Measurements from ENCODE around the gene GRIK4.

The GRIK4 gene

DNA sequence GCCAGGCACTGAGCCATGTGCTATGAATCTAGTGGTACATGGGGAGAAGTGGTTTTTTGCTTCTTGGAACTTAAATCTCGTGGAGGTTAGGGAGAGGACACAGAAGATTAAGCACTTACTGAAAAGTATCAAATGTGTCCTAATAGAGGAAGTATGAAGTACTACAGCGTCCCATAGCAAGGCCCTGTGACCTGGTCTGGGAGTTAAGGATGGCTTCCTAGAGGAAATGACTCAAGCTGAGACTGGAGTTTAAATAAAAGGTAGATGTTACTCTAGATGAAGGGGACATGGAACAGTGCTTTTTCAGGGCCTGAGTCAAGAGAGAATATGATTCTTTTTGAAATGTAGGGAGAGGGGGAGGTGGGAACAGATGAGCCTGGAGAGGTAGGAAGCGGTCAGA is 202.9 kb downstream of the GRIK4 start:
- no peak for DNase-seq

DNA sequence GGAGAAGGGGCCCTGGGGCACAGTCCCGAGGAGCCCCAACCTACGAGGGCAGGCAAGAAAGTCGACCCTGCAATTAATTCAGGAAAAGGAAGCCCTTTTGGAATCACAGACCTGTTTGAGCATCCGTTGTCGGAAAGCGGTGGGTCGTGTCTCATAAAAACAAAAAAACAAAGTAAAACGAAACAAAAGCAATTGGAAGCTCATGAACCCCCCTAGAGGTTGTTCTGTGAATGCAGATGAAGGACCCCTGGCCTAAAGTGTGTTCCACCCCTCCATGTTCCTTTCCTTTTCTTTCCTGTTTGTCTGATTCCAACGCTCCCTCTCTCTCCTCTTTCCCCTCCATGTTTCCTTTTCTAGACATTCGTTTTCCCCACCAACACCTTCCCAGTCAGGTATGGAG is 203.7 kb downstream of the GRIK4 start:
- DNase-seq = no peak

DNA sequence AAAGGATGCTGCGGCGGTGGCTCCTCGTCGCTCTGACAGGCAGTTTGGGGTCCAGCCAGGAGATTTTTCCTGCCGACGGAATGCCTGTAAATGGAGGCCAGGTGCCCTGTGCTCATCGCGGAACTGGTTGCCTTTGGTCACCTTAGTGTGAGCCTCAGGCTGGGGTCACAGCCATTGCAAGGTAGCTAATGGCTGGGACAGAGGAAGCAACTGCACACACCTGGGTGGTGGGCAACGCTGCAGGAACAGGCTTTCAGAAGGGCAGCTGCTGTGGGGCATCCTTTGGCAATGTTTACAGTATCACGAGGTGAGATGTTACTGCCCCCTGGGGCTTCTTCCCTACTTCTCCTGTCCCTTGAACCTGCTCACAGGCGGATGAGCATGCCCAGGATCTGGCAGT is 205.5 kb downstream of the GRIK4 start:
- DNase-seq = no peak

DNA sequence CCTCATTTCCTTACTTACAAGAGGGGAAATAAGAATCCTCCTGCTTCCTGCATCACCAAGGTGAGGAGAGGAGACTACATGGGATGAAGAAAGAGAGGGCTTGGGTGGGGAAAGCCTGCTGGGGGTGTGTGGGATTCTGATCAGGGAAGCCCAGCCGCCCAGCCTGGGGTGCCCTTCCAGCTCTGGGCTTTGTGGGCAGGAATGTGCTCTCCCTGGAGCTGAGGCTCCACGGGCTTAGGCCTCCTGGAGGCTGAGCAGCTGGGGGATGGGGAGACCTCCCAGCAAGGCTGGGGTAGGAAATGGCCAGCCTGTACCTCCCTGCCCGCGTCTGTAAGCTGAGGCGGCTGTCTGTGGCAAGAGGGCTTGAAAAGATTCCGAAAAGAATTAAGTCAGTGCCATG is 206.1 kb downstream of the GRIK4 start:
- DNase-seq = no peak

DNA sequence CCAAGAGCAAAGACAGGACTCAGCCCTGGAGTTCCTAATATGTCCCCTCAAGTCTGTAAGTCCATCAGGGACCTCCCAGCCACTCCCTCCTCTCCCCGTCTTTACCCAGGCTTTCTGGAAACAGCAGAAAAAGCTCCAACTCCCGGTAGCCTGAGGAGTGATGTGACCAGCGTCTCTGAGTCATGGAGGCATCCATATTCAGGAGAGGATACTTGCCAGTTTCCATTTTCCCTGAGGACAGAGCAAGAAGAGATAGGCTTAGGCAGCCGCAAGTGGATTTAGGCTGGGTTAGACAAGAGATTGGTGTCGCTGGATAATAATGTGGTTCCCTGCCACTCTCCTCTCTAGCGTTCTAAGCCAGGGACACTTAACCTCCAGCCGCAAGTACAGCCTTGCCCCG is 206.6 kb downstream of the GRIK4 start:
- no peak for DNase-seq

DNA sequence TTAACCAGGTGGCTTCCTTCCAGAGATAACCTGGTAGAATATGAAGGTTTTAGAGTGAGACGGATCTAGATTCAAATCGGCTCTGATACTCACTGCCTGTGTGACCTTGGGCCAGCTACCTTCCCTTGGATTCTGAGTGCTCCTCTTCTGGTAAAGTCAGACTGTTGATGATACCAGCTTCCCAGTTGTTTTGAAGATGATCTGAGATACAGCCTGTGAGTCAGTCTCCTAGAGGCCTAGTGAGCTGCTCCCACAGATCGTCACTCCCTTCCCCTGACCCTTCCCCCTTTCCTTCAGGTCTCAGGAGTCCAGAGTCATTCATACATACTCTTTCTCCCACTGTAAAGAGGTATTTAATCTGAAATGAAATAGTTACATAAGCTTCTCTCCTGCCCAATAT is 207.8 kb downstream of the GRIK4 start:
- DNase-seq = no peak

DNA sequence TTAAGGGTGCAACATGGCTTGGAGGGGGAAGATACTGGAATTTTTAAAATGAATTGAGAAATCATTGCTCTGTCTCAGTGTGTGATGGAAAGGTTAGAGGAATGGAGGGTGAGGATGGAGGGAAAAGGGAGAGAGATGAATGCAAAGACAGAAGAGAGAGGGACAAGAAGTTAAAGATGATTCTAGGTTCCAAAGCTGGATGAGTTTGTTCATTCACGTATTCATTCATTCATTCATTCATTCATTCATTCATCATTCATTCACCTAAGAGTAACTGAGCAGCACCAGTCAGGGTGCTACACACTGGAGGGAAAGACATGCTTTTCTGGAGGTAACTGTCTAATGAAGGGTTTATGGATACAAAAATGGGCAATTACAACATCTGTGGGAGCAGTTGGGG is 209.2 kb downstream of the GRIK4 start:
- DNase-seq = no peak

DNA sequence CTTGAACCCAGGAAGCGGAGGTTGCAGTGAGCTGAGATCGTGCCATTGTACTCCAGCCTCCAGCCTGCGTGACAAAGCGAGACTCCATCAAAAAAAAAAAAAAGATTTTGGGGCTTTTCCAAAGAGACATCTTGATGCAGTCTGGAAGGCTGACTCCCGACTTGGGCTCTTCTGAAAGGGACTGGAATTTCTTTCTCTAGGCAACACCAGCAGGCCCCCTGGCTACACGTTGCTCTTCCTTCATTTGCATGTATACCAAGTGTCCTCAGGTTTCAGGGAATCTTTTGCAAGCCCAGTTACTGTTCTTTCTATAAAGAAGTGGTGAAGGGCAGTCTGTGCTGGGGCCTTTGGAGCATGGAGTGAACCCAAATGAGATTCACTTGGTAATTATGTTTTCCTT is 211.0 kb downstream of the GRIK4 start:
- DNase-seq = no peak

DNA sequence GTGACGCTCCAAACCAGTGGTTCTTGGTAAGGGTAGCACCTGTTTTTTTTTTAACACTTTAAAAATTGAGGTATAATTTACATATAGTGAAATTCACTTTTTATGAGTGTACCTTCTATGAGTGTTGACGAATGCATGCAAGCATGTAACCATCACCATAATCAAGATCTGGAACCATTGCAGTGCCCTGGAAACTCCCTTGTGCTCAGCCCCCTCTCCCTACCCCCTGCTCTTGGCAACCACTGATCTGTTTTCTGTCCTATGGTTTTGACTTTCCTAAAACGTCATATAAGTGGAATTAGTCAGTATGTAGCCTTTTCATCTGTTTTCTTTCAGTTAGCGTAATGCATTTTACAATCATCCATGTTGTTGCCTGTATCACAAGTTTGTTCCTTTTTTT is 212.2 kb downstream of the GRIK4 start:
- DNase-seq = no peak

DNA sequence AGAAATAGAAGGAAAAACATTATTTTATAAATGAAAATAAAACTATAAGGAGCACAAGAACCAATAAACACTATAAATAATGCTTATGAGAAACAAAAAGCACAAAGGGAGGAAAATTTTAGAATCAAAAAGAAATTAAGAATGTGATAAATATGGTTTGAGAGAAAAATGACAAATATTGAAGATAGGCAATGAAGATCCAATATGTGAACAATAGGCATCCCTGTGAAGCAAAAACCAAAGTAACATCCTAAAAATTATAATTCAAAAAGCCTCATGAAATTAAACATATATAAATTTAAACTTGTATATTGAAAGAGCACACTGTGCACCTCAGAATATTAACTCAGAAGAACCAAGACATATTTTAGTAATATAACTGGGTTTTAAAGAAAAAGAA is 216.2 kb downstream of the GRIK4 start:
- no peak for DNase-seq

DNA sequence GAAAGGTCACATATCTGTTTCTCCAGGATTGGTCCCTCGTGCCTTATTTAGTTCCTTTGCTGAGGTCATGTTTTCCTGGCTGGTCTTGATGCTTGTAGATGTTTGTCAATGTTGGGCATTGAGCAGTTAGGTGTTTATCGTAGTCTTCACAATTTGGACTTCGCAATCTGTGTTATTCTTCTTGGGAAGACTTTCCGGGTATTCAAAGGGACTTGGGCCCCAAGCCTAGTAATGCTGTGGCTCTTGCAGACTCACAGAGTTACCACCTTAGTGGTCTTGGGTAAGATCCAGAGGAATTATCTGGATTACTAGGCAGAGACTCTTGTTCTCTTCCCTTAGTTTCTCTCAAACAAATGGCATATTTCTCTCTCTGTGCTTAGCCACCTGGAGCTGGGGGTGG is 223.5 kb downstream of the GRIK4 start:
- DNase-seq = no peak

DNA sequence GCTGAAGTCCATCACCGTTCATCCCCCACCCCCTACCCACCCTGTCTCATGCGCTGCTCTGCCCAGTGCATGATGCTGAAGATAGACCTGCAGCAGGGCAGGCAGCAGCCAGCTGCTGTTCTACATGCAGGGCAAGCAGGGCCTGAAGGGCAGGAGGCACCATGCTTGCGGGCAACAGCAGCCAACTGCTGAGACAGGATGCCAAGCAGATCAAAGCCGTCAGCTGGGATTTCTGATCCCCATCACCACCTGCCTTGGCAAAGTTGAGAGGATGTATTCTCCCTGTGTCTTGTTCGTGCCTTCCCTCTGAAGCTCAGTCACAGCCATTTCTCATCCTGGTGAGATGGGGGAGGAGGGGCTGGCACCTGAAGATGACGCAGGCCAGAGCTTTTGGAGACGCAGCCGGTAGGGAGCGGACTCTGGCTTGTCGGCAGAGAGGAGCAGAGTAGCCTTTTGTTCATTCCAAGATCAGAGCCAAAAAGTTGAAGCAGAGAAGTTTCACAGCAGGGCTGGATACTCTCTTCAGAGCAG is 227.0 kb downstream of the GRIK4 start:
- no peak for DNase-seq

DNA sequence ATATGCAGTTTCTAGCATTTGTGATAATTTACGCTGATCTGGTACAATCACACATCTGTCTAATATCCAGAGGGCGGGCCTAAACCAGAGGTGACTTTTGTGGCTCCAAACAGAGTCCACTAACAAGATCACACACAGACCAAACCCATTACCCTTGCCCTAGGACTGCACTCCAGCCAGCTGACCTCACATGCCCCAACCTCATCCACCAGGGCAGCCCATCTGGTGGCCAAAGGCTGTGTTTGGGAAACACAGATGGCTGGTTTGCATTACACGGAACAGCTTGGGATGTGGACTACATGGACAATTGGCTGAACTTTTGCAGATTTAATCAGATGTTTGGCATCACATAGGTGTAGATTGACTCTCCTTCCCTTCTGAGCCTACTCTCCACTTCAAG is 228.2 kb downstream of the GRIK4 start:
- no peak for DNase-seq

DNA sequence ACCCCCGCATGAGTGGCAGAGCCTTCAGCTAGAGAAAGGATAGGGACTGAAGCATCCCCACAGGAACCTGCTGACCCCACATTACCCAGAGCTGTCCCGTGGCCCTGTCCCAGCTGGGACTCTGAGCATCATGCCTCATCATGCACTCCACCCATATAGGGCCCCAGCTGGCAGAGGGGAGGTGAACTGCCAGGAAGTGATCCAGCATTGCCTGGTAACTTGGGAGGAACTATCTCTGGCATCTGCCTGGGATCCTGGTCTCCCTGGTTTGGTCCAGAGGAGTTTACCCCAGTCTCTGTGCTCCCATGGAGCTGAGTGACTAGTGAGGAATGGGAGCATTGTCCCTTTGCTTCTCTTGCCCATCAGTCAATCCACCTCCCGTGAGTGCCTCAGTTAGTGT is 228.8 kb downstream of the GRIK4 start:
- DNase-seq = no peak

DNA sequence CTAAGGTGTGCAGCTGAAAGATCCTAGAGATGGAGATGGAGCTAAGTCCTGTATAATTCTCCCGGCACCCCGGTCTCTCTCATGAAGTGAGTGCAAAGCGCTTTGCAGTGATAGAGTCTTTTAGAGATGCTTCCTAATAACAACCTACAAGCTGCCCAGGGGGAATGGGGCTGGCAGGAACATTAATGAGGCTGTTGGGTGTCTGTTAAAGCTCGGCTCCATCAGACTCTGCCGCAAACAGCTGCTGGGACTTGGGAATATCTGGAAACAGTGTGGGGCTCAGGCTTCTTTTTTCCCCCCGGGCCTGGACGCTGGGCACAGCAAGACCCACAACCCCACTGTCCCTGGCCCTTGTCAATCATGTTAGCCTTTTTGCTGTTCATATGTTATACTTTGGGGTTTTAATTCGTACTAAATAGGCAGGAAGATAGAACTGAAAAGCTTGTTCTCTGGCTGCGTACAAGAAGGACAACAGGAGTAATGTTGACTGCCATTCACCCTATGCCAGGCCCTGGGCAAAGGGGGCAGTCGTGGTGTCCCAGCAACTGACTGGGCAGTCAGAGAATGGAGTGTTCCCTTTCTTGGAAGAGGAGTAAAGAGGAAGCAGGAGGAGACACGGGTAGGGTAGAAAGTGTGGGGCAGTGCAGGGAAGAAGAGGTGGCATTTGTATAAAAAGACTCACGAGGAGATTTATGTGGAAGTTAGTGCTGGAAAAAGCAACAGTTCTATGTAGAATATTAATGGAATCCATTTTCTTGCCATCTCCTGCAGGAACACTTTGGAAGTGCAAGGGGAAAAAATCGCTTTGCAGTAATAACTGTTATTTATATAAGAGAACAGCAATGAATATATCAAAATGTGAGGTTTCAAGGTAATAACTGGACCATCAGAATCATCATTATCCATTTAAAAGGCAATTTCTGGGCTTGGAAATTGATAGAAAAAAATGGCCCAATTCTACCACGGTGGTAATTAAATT is 232.8 kb downstream of the GRIK4 start:
- DNase-seq = no peak

DNA sequence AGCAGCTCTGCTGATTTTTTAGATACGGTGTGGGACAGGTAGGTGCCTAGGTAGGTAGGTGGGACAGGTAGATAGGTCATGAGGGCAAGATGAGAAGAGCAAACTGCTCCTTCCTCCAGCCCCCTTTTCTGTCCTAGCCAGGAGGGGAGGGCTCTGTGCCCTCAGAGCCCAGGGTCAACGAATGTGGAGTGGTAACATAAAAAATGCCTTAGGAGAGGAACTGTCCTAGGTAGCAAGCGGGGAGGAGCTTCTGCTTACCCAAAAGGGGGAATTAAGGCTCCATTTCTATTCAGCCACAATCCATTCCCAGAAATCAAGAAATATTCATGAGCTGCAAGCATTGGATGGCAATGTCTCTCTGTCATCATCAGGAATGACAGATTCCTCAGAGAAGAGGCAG is 234.8 kb downstream of the GRIK4 start:
- no peak for DNase-seq

DNA sequence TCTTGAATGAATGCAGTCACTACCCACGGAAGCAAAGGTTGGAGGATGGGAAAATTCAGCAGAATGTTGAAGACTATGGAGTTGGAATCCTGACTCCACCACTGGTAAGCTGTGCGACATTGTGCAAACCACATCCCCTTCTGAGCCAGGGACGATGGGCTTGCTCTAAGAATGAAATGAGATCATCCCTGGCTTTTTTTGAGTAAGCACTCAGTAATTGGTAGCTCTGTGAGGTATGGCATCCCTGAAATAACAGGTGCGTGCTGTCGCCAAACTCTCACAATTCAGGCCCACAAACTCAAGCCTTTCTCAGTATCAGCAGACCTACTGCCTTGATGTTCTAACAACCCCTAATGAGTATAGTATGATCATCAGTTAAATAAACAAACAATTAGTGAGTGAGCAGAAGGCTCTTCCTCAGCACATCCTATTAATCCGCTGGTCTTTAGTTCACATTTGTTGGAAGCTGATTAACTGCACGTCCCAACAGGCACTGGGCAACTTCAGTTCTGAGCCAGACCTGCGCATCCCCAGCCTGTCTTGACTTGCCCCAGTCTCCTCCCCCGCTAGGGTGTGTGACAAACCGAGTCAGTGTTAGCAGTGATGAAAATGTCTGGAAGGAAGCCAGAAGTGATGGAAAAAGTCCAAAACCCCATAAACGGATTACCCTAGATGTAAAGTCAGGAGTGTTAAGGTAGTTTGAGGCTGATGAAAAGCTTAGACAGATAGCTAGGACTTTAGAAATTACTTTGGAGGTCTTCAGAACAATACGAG is 235.5 kb downstream of the GRIK4 start:
- no peak for DNase-seq

DNA sequence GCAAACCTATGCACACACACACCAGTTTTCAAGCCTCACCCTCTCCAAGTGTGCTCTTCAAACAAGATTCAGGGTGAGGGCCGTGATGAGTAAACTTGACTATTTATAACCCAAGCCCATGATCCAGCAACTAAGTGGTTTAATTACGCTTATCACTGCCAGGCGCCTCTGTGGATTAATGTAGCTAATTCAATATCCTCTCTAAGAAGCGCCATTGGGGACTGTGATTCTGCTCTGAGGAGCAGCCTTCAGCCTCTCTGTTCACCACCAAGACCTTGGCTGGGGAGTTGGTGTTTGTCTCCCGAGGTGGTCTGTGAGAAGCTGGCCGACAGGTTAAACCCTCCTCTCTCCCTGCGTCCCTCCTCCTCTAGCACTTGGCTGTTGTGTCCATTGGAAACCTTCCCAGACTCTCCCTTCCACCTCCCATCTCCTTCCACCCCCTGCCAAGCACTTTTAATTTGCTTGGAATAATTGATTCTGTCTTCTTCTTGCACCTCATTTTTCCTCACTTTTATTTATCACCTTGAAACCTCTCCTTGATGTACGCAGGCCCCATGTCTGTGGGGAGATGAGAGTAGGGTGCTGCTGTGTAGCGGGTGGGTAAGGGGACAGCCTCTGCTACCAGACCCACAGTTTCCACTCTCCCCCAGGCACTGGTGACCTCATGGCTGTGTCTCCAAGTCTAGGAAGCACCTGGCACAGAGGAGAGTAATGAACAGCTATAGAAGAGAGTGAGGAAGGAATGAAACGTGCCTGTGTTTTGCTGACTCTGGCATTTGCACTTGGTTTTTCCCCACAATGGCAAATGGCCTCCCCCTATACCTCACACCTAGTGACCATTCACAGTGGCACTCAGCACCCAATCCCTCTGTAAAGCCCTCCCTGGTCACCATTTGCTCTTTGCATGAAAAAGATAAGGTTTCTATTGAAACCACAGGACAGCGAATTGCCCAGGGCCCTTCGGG is 236.6 kb downstream of the GRIK4 start:
- no peak for DNase-seq

DNA sequence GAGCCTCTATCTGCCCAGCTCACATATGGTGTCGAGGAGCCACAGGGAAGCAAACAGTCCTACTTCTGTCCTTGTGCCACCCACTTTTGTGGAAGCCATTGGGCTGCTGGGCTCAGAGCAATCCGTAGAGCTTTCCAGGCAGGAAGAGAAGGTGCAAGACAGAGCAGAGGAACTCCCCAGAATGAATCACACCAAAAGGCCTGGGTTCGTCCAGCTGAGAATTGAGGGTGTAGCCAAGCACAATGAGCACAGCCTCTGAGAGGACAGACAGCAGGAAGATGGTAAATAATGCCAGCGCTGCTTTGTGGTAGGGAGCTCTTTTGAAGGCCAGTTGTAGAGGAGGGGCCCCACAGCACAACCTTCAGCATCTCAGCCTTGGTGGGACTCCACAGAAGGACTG is 237.8 kb downstream of the GRIK4 start:
- DNase-seq = no peak

DNA sequence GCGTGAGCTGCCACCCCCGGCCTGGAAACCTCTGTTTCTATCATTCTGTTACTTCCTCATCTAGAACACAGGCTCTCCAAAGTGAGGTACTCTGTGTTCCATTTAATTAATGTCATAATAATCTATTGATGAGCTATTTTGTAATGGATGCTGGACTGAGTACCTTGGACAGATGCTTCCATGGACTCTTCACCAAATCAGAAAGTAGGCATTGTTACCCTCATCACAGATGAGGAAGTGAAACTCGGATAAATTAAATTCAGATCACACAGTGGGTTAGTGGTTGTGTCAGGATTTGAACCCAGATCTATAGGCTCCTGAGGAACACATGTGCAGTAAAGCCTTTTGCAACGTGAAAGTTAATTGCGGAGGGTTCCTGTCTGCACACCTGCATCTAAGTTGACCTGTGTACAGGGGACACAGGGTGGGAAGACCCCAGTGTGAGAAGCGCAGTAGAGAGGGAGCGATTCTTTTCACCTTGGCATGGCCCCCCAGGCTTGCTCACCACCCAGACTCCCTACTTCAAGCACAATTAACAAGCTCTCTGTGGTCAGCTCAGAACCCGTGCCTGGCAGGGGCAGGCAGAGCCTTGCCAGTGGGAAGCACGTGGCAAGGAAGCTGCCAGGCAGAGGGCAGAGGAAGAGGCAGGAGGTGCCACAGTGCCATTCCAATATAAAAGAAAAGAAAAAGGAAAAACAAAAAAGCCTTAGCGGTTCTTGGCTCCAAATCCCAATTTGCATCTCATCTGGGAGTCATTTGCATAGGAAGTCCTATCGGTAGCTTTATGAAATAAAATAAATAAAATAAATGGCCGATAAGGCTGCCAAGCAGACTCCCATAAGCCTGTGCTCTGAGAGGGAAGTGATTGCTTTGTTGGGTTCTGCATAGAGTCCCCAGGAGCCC is 239.3 kb downstream of the GRIK4 start:
- DNase-seq = no peak

DNA sequence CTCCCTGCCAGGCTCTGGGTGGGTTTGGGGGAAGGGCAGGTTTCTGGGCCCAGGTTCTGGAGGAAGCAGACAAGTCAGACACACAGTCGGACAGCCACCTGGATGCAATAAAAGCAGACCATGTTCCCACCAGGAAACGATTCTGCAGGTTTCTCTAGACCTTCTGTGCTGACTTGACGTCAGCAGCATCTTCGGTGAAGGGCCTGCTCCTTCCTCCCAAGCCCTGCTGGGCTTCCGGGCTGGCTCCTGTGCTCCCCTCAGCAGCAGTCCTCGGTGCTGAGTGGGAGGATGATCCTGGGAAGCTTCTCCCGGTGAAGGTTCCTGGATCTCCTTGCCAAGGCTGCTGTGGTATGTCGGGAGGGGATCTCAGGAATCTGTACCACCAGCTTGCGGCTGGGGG is 240.0 kb downstream of the GRIK4 start:
- DNase-seq = no peak

DNA sequence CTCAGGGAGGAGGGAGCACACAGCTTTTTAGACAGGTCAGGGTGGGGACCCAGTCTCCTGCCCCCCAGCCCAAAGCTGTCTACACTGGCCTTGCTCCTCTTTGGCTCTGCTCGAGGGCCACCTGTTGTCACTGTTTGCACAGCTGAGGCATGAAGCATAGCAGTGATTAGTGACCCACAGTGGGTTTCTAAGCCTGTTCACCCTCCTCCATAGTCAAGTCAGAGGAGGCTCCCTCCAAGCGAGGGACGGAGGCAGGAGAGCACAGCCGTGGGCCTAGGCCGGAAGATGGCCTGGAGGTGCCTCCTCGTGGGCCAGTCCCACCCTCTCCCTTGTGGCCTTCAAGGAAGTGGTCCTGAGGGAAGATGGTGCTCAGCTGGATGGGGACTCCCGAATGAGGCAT is 241.1 kb downstream of the GRIK4 start:
- no peak for DNase-seq
